HCT116 (cell line): ENCODE measurements around the gene RALB. TPM values are rescaled to one million over a fixed set of nuclear protein-coding genes. Genes with fewer than 3 reads are reported as not detected.
A peak's percentile ranks its signal among the peaks of the same experiment; 100 is the strongest.

Experiments
- ATAC-seq: fragments of 200-7000 bp; cut with Tn5 transposase; 2 replicates; pipeline ENCODE4 v1.9.1; 2020; ENCODE audit warnings: mild to moderate bottlenecking, moderate library complexity
- BruUV-seq: library from RNA; stranded (reverse); fragments of 400-500 nt; replicated peaks from 2 replicates; lab custom pipeline; 2021; lab: Mats Ljungman, UMichigan
- CTCF ChIA-PET: fragments of 300-600 bp; sonication (Branson Sonifier 250); formaldehyde crosslinking; loops from one replicate; lab custom pipeline; 2021; ENCODE audit warnings: antibody characterized with exemption; lab: Charles Lee
- POLR2A ChIA-PET: fragments of 300-600, 350-600 bp; sonication (Branson Sonifier 250); formaldehyde crosslinking; loops from one replicate; lab custom pipeline; 2021; ENCODE audit warnings: antibody characterized with exemption; lab: Charles Lee
- RAD21 ChIA-PET, 2 experiments: fragments of 300-600 bp; sonication (Branson Sonifier 250); formaldehyde crosslinking; loops; one replicate each; lab custom pipeline; 2023; ENCODE audit warnings: low total read pairs in 2 of 2; ENCODE audit not compliant: uncharacterized antibody in 2 of 2, unreplicated experiment in 2 of 2, low non-redundant PET in 1 of 2; lab: Charles Lee
- DNase-seq: peaks from one replicate; pipeline ENCODE4 v3.0.0-alpha.2; 2010; ENCODE audit warnings: low read depth, low spot score
- H2AFZ ChIP-seq: fragments of 200-600 bp; shearing (Covaris generic), sonication (generic); 2 replicates; pipeline ENCODE4 v1.6.1; 2017; ENCODE audit warnings: low read depth, mixed run types, mixed read lengths, antibody characterized with exemption, low read length; ENCODE audit not compliant: poor library complexity, severe bottlenecking
- H3K27ac ChIP-seq: 2 replicates; pipeline ENCODE4 v1.5.1; 2012; ENCODE audit warnings: low read depth, low read length
- H3K27me3 ChIP-seq: fragments of 200-600 bp; sonication (generic); 2 replicates; pipeline ENCODE4 v1.6.1; 2016; ENCODE audit warnings: mixed run types, low read length, mixed read lengths; ENCODE audit not compliant: insufficient read depth
- H3K36me3 ChIP-seq, 2 experiments: fragments of 200-500 bp in 1 of 2; fragments of 200-600 bp in 1 of 2; sonication (Bioruptor generic) in 1 of 2; sonication (generic) in 1 of 2; 2 replicates each; pipeline versions ENCODE4 v1.5.1 to v1.6.1; 2014 to 2016; ENCODE audit warnings: low read length in 2 of 2, inconsistent platforms in 1 of 2, mixed read lengths in 1 of 2, mixed run types in 1 of 2; ENCODE audit not compliant: insufficient read depth in 2 of 2, control insufficient read depth in 1 of 2
- H3K4me1 ChIP-seq, 2 experiments: fragments of 200-600 bp in 1 of 2; sonication (generic) in 1 of 2; 2 replicates each; pipeline versions ENCODE4 v1.5.1 to v1.6.1; 2012 to 2017; ENCODE audit warnings: low read length in 2 of 2, inconsistent platforms in 1 of 2, mild to moderate bottlenecking in 1 of 2, mixed read lengths in 1 of 2, mixed run types in 1 of 2, moderate library complexity in 1 of 2; ENCODE audit not compliant: insufficient read depth in 2 of 2, control insufficient read depth in 1 of 2
- H3K4me2 ChIP-seq: fragments of 200-600 bp; sonication (generic); 2 replicates; pipeline ENCODE4 v1.6.1; 2017; ENCODE audit warnings: mixed run types, low read length, mixed read lengths
- H3K4me3 ChIP-seq, 2 experiments: fragments of 200-600 bp in 1 of 2; sonication (generic) in 1 of 2; replicated peaks in 1 of 2; 2 replicates each; pipeline ENCODE4 v1.5.1; 2011 to 2016; ENCODE audit warnings: low read length in 2 of 2, control low read depth in 1 of 2, low read depth in 1 of 2, mild to moderate bottlenecking in 1 of 2, mixed read lengths in 1 of 2, mixed run types in 1 of 2
- H3K79me2 ChIP-seq: fragments of 200-600 bp; sonication (generic); 2 replicates; pipeline ENCODE4 v1.6.1; 2017; ENCODE audit warnings: mild to moderate bottlenecking, mixed run types, low read length, moderate library complexity, mixed read lengths; ENCODE audit not compliant: insufficient read depth
- H3K9ac ChIP-seq: fragments of 200-600 bp; sonication (generic); 2 replicates; pipeline ENCODE4 v1.6.1; 2016; ENCODE audit warnings: low read length, mixed read lengths
- H3K9me2 ChIP-seq: fragments of 200-600 bp; sonication (generic), shearing (Covaris generic); 2 replicates; pipeline ENCODE4 v1.6.1; 2017; ENCODE audit warnings: mixed run types, mild to moderate bottlenecking, moderate library complexity; ENCODE audit not compliant: insufficient read depth
- H3K9me3 ChIP-seq, 2 experiments: fragments of 200-500 bp in 1 of 2; fragments of 200-600 bp in 1 of 2; sonication (Bioruptor generic) in 1 of 2; sonication (generic) in 1 of 2; 2 replicates each; pipeline ENCODE4 v1.6.1; 2014 to 2017; ENCODE audit warnings: low read length in 2 of 2, mixed read lengths in 2 of 2, inconsistent platforms in 1 of 2, low read depth in 1 of 2, mild to moderate bottlenecking in 1 of 2, mixed run types in 1 of 2, moderate library complexity in 1 of 2; ENCODE audit not compliant: control insufficient read depth in 1 of 2, insufficient read depth in 1 of 2
- H4K20me1 ChIP-seq: fragments of 200-600 bp; sonication (generic), shearing (Covaris generic); 2 replicates; pipeline ENCODE4 v1.6.1; 2017; ENCODE audit warnings: mixed run types, mild to moderate bottlenecking, moderate library complexity; ENCODE audit not compliant: insufficient read depth
- CTCF ChIP-seq, 3 experiments: fragments of 200-600 bp in 1 of 3; sonication (generic) in 1 of 3; IDR thresholded peaks in 2 of 3; conservative IDR thresholded peaks in 1 of 3; 2 replicates each; pipeline ENCODE4 v1.5.1; 2012 to 2017; ENCODE audit warnings: low read depth in 2 of 3, low read length in 2 of 3, antibody characterized with exemption in 1 of 3, borderline replicate concordance in 1 of 3, control low read depth in 1 of 3, mild to moderate bottlenecking in 1 of 3, mixed read lengths in 1 of 3, mixed run types in 1 of 3, moderate library complexity in 1 of 3; ENCODE audit not compliant: insufficient read depth in 1 of 3
- EGR1 ChIP-seq: IDR thresholded peaks from 2 replicates; pipeline ENCODE4 v1.6.1; 2012; ENCODE audit warnings: low read depth
- ELF1 ChIP-seq: IDR thresholded peaks from 2 replicates; pipeline ENCODE4 v1.6.1; 2012; ENCODE audit warnings: low read depth, borderline replicate concordance
- EZH2 ChIP-seq: fragments of 200-600 bp; sonication (generic); IDR thresholded peaks from 2 replicates; pipeline ENCODE4 v1.6.1; 2017; ENCODE audit warnings: antibody characterized with exemption, mixed run types
- EZH2phosphoT487 ChIP-seq: fragments of 200-600 bp; IDR thresholded peaks from 2 replicates; pipeline ENCODE4 v1.6.1; 2018; ENCODE audit warnings: antibody characterized with exemption, borderline replicate concordance
- FOSL1 ChIP-seq: IDR thresholded peaks from 2 replicates; pipeline ENCODE4 v1.6.1; 2012; ENCODE audit warnings: low read depth
- JUND ChIP-seq: IDR thresholded peaks from 2 replicates; pipeline ENCODE4 v1.6.1; 2012
- RAD21 ChIP-seq: IDR thresholded peaks from 2 replicates; pipeline ENCODE4 v1.6.1; 2012; ENCODE audit warnings: low read depth, mild to moderate bottlenecking
- REST ChIP-seq: IDR thresholded peaks from 2 replicates; pipeline ENCODE4 v1.6.1; 2012; ENCODE audit warnings: low read depth
- ZNF274 ChIP-seq: fragments of 200-500 bp; sonication (Bioruptor generic); IDR thresholded peaks from 2 replicates; pipeline ENCODE4 v1.6.1; 2014; ENCODE audit warnings: mild to moderate bottlenecking, low read depth, low read length, inconsistent platforms
- intact Hi-C: fragments of 100-400 bp; cut with micrococcal nuclease; formaldehyde crosslinking; loops from 2 replicates; pipeline ENCODE4 v1.10.0; 2022
- total RNA-seq: library from RNA; stranded (reverse); gene quantifications from one replicate; pipeline ENCODE4 v1.2.1, GENCODE V29; 2021; ENCODE audit not compliant: unreplicated experiment

The RALB gene
- total RNA-seq, 1 experiment from 2014 or later, result 42.8 TPM

- Histone ChIP-seq H3K79me2 (peaks cover 21% of the 10 kb centered on the region), H3K27ac (peak overlapping the region; percentile 85), H4K20me1 (no peaks in the 10 kb centered on the region), H3K4me1 (peaks cover 6 to 30% of the 10 kb centered on the region in 2 experiments; a peak in 3 of 4 replicates), H2AFZ (no peak overlapping the region), H3K4me3 (peak overlapping the region; percentile 58 to 65), H3K9me3 (no peaks in the 10 kb centered on the region), H3K9ac (peak overlapping the region; percentile 74), H3K27me3 (no peaks in the 10 kb centered on the region), H3K9me2 (no peaks in the 10 kb centered on the region), H3K36me3 (peaks cover 0 to 7% of the 10 kb centered on the region in 2 experiments; a peak in 1 of 4 replicates), H3K4me2 (peak overlapping the region; percentile 91)
- ChIA-PET RAD21 (no interaction called here), POLR2A (interaction anchor here (1.0 kb wide), 4 partner anchors 8 to 853 kb away, joined by 3 to 7 read pairs (median 5); partner anchors contain the start of gene RALB), CTCF (interaction anchor here (1.0 kb wide), 2 partner anchors 90 to 520 kb away, joined by 3 to 7 read pairs; no protein-coding TSS in a partner anchor)
- DNase-seq, result no peak
- no peak for TF ChIP-seq ZNF274
- TF ChIP-seq REST, result no peak
- no peak for TF ChIP-seq CTCF (IDR thresholded peaks at IDR 0.05 in 2 of 3, conservative IDR thresholded peaks at IDR 0.05 in 1 of 3; ENCODE audit: borderline replicate concordance in 1 of 3, insufficient read depth in 1 of 3, low read depth in 2 of 3, low read length in 2 of 3)
- TF ChIP-seq RAD21, result no peak
- no peak for TF ChIP-seq EZH2phosphoT487
- TF ChIP-seq ELF1, result no peak
- TF ChIP-seq FOSL1, result no peak
- no peak for TF ChIP-seq EZH2
- TF ChIP-seq EGR1, result no peak
- TF ChIP-seq JUND, result no peak
- no peak for ATAC-seq
- no TSS peak for BruUV-seq
- intact Hi-C loops, result no loop called here
Observed at GRCh38 chr2:120222186-120223033, 30.2 kb upstream of the RALB start.
